Peyer's patch (tissue), 4 donors: Measurements from ENCODE around the gene MLH3. TPM values are rescaled to one million over a fixed set of nuclear protein-coding genes. Genes with fewer than 3 reads are reported as not detected.

Source experiments
- DNase-seq, 3 donors: peaks; one replicate each; pipeline ENCODE4 v3.0.0-alpha.2; 2017 to 2019
- H3K27ac ChIP-seq, 4 donors: fragments of 200-600 bp; sonication (generic); one replicate each; pipeline ENCODE4 v1.5.1; 2016 to 2019
- H3K27me3 ChIP-seq, 2 donors: fragments of 200-600 bp; sonication (generic); one replicate each; pipeline ENCODE4 v1.5.1; 2019
- H3K36me3 ChIP-seq, 3 donors: fragments of 200-600 bp; sonication (generic); one replicate each; pipeline ENCODE4 v1.5.1; 2016 to 2019
- H3K4me1 ChIP-seq, 4 donors: fragments of 200-600 bp; sonication (generic); one replicate each; pipeline ENCODE4 v1.5.1; 2016 to 2019
- H3K4me3 ChIP-seq, 4 donors: fragments of 200-600 bp; sonication (generic); 1 replicate in 3 of 4; 2 replicates in 1 of 4; pipeline ENCODE4 v1.5.1; 2016 to 2019; ENCODE audit warnings: mild to moderate bottlenecking in 1 of 4
- H3K9me3 ChIP-seq, 4 donors: fragments of 200-600 bp; sonication (generic); one replicate each; pipeline ENCODE4 v1.5.1; 2016 to 2019; ENCODE audit warnings: mild to moderate bottlenecking in 1 of 4
- POLR2A ChIP-seq, 2 donors: fragments of 450-650 bp; IDR thresholded peaks; one replicate each; pipeline ENCODE4 v1.5.1; 2017; ENCODE audit warnings: antibody characterized with exemption in 2 of 2, mild to moderate bottlenecking in 2 of 2, moderate library complexity in 2 of 2
- total RNA-seq, 4 donors: library from RNA; depleted of rRNA; stranded (reverse); fragments of >200 nt; gene quantifications; one replicate each; pipeline ENCODE4 v1.1.0, GENCODE V29; 2016
- TF ChIP-seq, protein P1 (sequence below), 6 experiments: fragments of 450-650 bp in 4 of 6; fragments of 200-600 bp in 2 of 6; sonication (generic) in 1 of 6; IDR thresholded peaks; one replicate each; pipeline ENCODE4 v1.5.1; 2017 to 2019; ENCODE audit warnings: antibody characterized with exemption in 6 of 6, mild to moderate bottlenecking in 3 of 6, moderate library complexity in 1 of 6

Gene MLH3
- total RNA-seq, 4 donors from 2014 or later, result 40.6 to 57.0 (median 48.5) TPM

DNA sequence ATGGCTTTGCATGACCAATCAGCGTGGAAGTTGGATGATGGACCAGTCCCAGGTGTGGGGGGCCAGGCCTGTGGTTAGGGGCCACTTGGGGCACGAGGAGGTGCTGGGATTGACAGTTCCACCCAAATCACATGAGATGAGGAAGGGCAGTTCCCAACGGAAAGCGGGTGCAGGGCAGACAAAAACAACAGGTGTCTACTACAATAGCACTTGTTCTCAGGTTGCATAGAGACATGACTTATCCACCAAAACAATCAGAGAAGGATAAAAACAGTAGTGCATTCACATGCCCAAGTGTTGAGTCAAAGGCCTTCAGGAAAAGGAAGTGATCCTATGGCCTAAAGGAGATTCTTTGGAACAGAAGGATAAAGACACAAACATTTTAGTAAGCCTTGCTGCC, 63.1 kb downstream of the MLH3 start:
- no peaks in the 10 kb centered on the region for H3K4me1 ChIP-seq
- no peaks in the 10 kb centered on the region for H3K9me3 ChIP-seq
- H3K4me3 ChIP-seq, result no peak overlapping the region
- no peak overlapping the region for H3K27ac ChIP-seq
- peak in 1 of 3 donors; percentile 40 for DNase-seq
- no peaks in the 10 kb centered on the region for H3K36me3 ChIP-seq
- no peaks in the 10 kb centered on the region for H3K27me3 ChIP-seq
- TF ChIP-seq, protein P1, sequence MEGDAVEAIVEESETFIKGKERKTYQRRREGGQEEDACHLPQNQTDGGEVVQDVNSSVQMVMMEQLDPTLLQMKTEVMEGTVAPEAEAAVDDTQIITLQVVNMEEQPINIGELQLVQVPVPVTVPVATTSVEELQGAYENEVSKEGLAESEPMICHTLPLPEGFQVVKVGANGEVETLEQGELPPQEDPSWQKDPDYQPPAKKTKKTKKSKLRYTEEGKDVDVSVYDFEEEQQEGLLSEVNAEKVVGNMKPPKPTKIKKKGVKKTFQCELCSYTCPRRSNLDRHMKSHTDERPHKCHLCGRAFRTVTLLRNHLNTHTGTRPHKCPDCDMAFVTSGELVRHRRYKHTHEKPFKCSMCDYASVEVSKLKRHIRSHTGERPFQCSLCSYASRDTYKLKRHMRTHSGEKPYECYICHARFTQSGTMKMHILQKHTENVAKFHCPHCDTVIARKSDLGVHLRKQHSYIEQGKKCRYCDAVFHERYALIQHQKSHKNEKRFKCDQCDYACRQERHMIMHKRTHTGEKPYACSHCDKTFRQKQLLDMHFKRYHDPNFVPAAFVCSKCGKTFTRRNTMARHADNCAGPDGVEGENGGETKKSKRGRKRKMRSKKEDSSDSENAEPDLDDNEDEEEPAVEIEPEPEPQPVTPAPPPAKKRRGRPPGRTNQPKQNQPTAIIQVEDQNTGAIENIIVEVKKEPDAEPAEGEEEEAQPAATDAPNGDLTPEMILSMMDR (IDR thresholded peaks at IDR 0.05), result no peak
- TF ChIP-seq POLR2A (IDR thresholded peaks at IDR 0.05), result no peak

DNA sequence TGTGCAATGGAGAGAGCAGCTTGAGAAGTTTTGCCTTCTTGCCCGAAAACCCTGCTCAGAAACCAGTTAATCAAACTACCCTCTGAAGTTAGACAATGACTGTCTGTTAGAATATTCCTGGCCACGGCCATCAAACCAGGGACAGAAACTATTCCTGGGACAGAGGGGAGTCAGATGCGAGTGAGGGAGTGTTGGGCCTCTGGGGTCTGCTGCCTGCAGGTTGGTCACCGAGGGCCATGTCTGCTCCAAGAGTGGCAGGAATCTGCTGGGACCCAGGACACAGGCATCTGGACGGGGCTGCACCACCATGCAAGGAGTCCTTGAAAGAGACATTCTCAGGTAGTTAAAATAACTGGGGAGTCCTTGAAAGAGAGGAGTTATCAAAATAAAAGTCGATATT, 65.5 kb downstream of the MLH3 start:
- Histone ChIP-seq H3K27me3 (no peaks in the 10 kb centered on the region), H3K4me3 (no peak overlapping the region), H3K36me3 (no peaks in the 10 kb centered on the region), H3K9me3 (no peaks in the 10 kb centered on the region), H3K4me1 (no peaks in the 10 kb centered on the region), H3K27ac (no peak overlapping the region)
- peak in 1 of 3 donors; percentile 13 for DNase-seq
- TF ChIP-seq, protein P1 (IDR thresholded peaks at IDR 0.05), result no peak
- no peak for TF ChIP-seq POLR2A (IDR thresholded peaks at IDR 0.05)

DNA sequence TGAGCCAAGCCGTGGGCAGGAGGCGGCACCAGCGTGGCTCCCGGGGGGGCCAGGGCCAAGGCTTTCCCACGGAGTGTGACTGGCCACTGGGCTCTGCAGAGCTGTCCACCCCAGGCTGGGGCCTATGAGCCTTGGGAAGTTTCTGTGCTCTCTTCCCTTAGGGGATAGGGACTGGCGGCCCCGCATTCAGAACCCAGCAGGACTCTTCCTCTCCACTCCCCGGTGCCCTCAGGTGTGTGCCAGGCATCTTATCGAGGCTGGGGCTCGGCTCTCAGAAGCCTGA, 66.3 kb downstream of the MLH3 start:
- Histone ChIP-seq H3K36me3 (no peaks in the 10 kb centered on the region), H3K4me3 (no peak overlapping the region), H3K9me3 (no peaks in the 10 kb centered on the region), H3K4me1 (no peaks in the 10 kb centered on the region), H3K27me3 (no peaks in the 10 kb centered on the region), H3K27ac (no peak overlapping the region)
- DNase-seq, result peak in 1 of 3 donors; percentile 40
- TF ChIP-seq POLR2A (IDR thresholded peaks at IDR 0.05), result no peak
- TF ChIP-seq, protein P1 (IDR thresholded peaks at IDR 0.05), result no peak

DNA sequence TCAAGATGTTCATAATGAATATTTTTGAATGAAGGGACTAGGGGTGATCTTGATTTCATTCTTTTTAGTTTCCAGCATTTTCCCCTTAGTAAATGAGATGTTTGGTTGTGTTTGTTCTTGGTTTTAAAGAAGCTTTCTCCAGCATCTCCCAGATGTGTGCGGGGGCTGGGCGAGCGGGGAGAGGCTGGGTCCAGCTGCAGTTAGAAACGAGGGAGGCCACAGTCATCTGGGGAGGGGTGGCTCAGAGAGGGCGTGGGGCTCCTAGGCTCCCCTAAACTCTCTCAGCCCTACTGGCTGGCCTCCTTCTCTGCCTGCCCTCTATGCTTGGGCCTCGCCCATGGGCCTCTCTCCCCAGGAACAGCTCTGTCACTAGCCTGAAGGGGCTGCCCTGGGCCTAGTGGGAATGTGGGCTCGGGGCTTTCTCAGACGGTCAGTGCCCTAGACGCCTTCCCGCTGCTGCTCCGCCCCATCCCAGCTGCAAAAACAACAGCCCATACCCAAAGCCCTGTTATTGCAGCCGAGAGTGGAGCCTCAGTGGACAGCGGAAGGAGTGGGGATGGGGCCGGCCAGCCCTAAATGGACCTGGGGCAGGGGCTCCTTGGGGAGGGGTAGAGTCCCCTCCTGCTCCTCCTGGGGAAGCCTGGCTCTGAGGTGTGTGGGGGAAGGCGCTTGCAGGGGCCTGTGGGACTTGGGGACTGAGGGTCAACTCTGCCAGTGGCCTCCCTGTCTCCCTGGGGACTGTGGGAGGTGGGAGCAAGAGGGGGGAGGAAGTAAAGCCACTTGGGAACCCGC, 66.8 kb downstream of the MLH3 start:
- TF ChIP-seq, protein P1 (IDR thresholded peaks at IDR 0.05), result no peak
- TF ChIP-seq POLR2A (IDR thresholded peaks at IDR 0.05), result no peak
- H3K4me1 ChIP-seq, result no peaks in the 10 kb centered on the region
- H3K27ac ChIP-seq, result no peak overlapping the region
- H3K36me3 ChIP-seq, result no peaks in the 10 kb centered on the region
- peak in 1 of 3 donors; percentile 34 for DNase-seq
- no peaks in the 10 kb centered on the region for H3K9me3 ChIP-seq
- no peak overlapping the region for H3K4me3 ChIP-seq
- H3K27me3 ChIP-seq, result no peaks in the 10 kb centered on the region

DNA sequence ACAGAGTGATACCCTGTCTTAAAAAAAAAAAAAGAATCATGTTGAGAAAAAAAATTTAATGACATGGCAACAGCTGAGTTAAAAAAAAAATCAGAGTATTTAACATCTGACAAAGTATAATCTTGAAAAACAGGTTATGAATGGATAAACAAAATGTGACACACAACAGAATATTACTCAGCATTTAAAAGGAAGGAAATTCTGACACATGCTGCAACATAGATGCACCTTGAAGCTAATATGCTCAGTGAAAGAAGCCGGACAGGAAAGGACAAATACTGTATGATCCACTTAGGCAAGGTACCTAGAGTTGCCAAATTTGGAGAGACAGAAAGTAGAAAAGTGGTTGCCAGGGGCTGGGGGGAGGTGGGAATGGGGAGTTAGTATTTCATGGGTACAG, 67.9 kb downstream of the MLH3 start:
- TF ChIP-seq POLR2A (IDR thresholded peaks at IDR 0.05), result no peak
- TF ChIP-seq, protein P1 (IDR thresholded peaks at IDR 0.05), result no peak
- H3K4me1 ChIP-seq, result no peaks in the 10 kb centered on the region
- H3K27ac ChIP-seq, result no peak overlapping the region
- H3K9me3 ChIP-seq, result no peaks in the 10 kb centered on the region
- no peak overlapping the region for H3K4me3 ChIP-seq
- DNase-seq, result no peak
- H3K27me3 ChIP-seq, result no peaks in the 10 kb centered on the region
- H3K36me3 ChIP-seq, result no peaks in the 10 kb centered on the region
